Colonic mucosa (tissue), 4 donors: ENCODE results near the gene CYP2A7. TPM values are rescaled to one million over a fixed set of nuclear protein-coding genes. Genes with fewer than 3 reads are reported as not detected.
"Not testable (repeated sequence)": the region's sequence is repeated elsewhere in the genome, so short reads cannot be mapped to it uniquely, and the experiment has no call there.

Experiments
- DNase-seq: peaks from one replicate; pipeline ENCODE4 v3.0.0-alpha.2; 2020
- H3K27ac ChIP-seq: fragments of 200-600 bp; one replicate; pipeline ENCODE4 v1.8.0; 2021
- H3K27me3 ChIP-seq: fragments of 200-600 bp; one replicate; pipeline ENCODE4 v1.8.0; 2021
- H3K36me3 ChIP-seq: fragments of 200-600 bp; one replicate; pipeline ENCODE4 v1.8.0; 2021
- H3K4me1 ChIP-seq: fragments of 200-600 bp; one replicate; pipeline ENCODE4 v1.8.0; 2021; ENCODE audit warnings: mild to moderate bottlenecking
- H3K4me3 ChIP-seq: fragments of 200-600 bp; one replicate; pipeline ENCODE4 v1.8.0; 2021
- H3K9ac ChIP-seq, 2 donors: one replicate each; pipeline ENCODE4 v1.7.0; 2013; ENCODE audit warnings: control low read depth in 2 of 2, low read depth in 2 of 2, low read length in 2 of 2
- H3K9me3 ChIP-seq: fragments of 200-600 bp; one replicate; pipeline ENCODE4 v1.8.0; 2021
- CTCF ChIP-seq: fragments of 200-600 bp; IDR thresholded peaks from one replicate; pipeline ENCODE4 v1.8.0; 2022; ENCODE audit warnings: antibody characterized with exemption, mild to moderate bottlenecking
- intact Hi-C: fragments of 100-400 bp; cut with DNase I; formaldehyde crosslinking; loops from one replicate; pipeline ENCODE4 v1.14.1; 2022
- total RNA-seq, 2 donors: library from RNA; stranded (reverse); fragmentation: NEBNext Ultra II Directional in 1 of 2; extraction: Animal tissue kit (Norgen Biotek cat#: 25700) in 1 of 2; gene quantifications; one replicate each; pipeline ENCODE4 v1.2.1, GENCODE V29; 2021
- donor health status: healthy.
- donor health status: DM: no; HTN: no; CAD: no.
- donor health status: DM: no; HTN: no; CAD: no.

Gene CYP2A7
- total RNA-seq, 2 donors from 2014 or later: 0.37 TPM; not detected in 1

DNA sequence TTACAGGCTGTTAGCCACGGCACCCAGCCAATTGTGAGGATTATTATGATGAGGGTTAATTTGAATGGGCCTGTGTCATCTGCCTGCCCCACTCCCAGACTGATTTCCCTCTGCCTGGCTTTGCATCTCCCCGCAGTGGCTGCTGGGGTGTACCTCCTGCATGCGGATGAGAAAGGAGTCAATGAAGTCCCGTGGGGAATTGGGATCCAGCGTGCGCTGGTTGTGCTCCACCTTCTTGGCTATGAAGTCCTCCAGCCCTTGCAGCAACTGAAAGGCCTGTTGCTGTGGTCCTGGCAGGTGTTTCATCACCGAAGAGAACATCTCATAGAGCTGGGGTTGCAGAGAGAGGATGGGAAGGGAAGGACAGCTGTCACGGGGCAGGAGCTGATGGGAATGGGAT, 35.3 kb downstream of the CYP2A7 start:
- intact Hi-C loops, H3K36me3 ChIP-seq, H3K9ac ChIP-seq, H3K27me3 ChIP-seq, H3K4me1 ChIP-seq, DNase-seq, H3K4me3 ChIP-seq, H3K27ac ChIP-seq, H3K9me3 ChIP-seq: not testable (repeated sequence)

GRCh38 chr19:40843653-40844052, 38.4 kb downstream of the CYP2A7 start:
- H3K27ac ChIP-seq, H3K9ac ChIP-seq, H3K4me1 ChIP-seq, H3K27me3 ChIP-seq, intact Hi-C loops, H3K4me3 ChIP-seq, H3K36me3 ChIP-seq, H3K9me3 ChIP-seq: not testable (repeated sequence)
- DNase-seq: peak; percentile 59

- H3K4me3 ChIP-seq, H3K27ac ChIP-seq, H3K36me3 ChIP-seq, H3K9ac ChIP-seq, H3K9me3 ChIP-seq, H3K27me3 ChIP-seq, H3K4me1 ChIP-seq, DNase-seq, intact Hi-C loops: not testable (repeated sequence)
These were observed 38.9 kb downstream of the CYP2A7 start for GRCh38 chr19:40842997-40843652.

DNA sequence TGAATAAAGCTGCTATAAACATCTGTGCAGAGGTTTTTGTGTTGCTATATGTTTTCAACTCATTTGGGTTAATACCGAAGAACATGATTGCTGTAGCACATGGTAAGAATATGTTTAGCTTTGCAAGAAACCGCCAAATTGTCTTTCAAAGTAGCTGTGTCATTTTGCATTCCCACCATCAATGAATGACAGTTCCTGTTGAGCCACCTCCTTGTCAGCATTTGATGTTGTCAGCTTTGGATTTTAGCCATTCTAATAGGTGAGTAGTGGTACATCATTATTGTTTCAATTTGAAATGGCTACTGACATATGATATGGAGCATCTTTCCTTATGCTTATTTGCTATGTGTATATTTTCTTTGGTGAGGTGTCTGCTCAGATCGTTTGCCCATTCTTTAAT, 40.0 kb downstream of the CYP2A7 start:
- H3K36me3 ChIP-seq, H3K27ac ChIP-seq, H3K4me3 ChIP-seq, DNase-seq, H3K9me3 ChIP-seq, intact Hi-C loops, H3K9ac ChIP-seq, H3K4me1 ChIP-seq, H3K27me3 ChIP-seq: not testable (repeated sequence)

DNA sequence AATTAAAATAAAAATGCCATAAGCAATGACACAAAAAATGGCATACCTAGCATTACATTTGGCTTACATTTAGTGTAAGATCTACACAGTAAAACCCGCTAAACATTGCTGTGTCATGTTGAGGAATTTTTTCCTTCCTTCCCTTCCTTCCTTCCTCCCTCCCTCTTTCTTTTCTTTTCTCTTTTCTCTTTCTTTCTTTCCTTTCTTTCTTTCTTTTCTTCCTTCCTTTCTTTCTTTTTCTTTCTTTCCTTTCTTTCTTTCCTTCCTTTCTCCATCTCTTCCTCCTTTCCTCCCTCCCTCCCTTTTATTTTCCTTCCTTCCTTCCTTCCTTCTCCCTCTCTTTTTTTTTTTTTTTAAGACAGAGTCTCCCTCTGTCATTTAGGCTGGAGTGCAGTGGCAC, 43.6 kb downstream of the CYP2A7 start:
- H3K9me3 ChIP-seq, intact Hi-C loops, H3K27me3 ChIP-seq, H3K36me3 ChIP-seq, H3K4me3 ChIP-seq, H3K4me1 ChIP-seq, DNase-seq, H3K9ac ChIP-seq, H3K27ac ChIP-seq: not testable (repeated sequence)

- H3K9ac ChIP-seq: no peak overlapping the region
- no peaks in the 10 kb centered on the region for H3K4me1 ChIP-seq
- H3K27me3 ChIP-seq: no peaks in the 10 kb centered on the region
- no peak overlapping the region for H3K4me3 ChIP-seq
- no peaks in the 10 kb centered on the region for H3K36me3 ChIP-seq
- H3K27ac ChIP-seq: no peak overlapping the region
- intact Hi-C loops: no loop called here
- DNase-seq: no peak
- no peaks in the 10 kb centered on the region for H3K9me3 ChIP-seq
- no peak for TF ChIP-seq CTCF
These were observed 45.1 kb downstream of the CYP2A7 start for GRCh38 chr19:40836754-40837429.

- not testable (repeated sequence) for H3K27ac ChIP-seq
These were observed 48.1 kb downstream of the CYP2A7 start for GRCh38 chr19:40833728-40834533.

DNA sequence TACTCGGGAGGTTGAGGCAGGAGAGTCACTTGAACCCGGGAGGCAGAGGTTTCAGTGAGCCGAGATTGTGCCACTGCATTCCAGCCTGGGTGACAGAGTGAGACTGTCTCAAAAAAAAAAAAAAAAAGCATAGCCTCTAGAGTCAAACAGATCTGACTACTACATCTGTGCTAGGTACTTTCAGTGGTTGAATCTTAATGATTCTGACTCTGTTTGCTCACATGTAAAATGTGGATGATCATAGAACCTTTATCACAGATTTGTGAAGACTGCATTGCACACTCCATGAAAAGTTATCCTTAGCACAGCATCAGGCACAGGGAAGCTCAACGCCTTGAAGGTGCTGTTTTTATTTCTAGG, 49.6 kb downstream of the CYP2A7 start:
- H3K4me3 ChIP-seq, H3K4me1 ChIP-seq, H3K9ac ChIP-seq, intact Hi-C loops, H3K36me3 ChIP-seq, DNase-seq, H3K9me3 ChIP-seq, H3K27me3 ChIP-seq, H3K27ac ChIP-seq: not testable (repeated sequence)

More at GRCh38 chr19:40833728-40834533, 48.1 kb downstream of the CYP2A7 start:
- intact Hi-C loops, H3K9me3 ChIP-seq, H3K27me3 ChIP-seq, H3K4me3 ChIP-seq, DNase-seq, H3K36me3 ChIP-seq, H3K4me1 ChIP-seq: not testable (repeated sequence)
- H3K9ac ChIP-seq: peak overlapping the region in 1 of 2 donors; percentile 34
